GM15510 (cell line): ENCODE results near the gene RRM2.
A peak's percentile ranks its signal among the peaks of the same experiment; 100 is the strongest.

Experiments used
- POLR2A ChIP-seq: IDR thresholded peaks from 3 replicates; pipeline ENCODE4 v1.6.1; 2011; ENCODE audit warnings: borderline replicate concordance; ENCODE audit not compliant: insufficient read length; ENCODE audit errors: extremely low read depth

RRM2 gene

DNA sequence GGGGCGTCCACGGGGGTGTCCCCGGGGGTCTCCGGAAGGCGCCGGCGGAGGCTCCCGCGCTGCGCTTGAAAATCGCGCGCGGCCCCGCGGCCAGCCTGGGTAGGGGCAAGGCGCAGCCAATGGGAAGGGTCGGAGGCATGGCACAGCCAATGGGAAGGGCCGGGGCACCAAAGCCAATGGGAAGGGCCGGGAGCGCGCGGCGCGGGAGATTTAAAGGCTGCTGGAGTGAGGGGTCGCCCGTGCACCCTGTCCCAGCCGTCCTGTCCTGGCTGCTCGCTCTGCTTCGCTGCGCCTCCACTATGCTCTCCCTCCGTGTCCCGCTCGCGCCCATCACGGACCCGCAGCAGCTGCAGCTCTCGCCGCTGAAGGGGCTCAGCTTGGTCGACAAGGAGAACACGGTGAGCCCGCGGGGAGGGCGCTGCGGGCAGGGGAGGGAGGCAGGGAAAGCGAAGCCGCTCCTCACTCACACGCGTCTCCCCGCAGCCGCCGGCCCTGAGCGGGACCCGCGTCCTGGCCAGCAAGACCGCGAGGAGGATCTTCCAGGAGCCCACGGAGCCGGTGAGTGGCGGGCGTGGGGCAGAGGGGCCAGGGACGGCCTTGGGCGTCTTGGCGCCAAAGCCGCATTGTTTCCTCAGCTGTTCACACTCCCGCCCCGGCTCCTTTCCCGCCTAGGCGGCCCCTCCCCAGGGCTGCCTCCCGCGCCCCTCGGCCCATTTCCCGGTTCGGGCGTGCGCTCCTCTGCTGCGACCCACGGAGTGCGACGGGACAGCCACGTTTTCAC lies at the start of gene RRM2:
RRM2 (plus strand) TSS at position 240 of the 781 bp plus-strand sequence; CDS start at position 300, 60 bp downstream.
- peak; percentile 98 for TF ChIP-seq POLR2A

DNA sequence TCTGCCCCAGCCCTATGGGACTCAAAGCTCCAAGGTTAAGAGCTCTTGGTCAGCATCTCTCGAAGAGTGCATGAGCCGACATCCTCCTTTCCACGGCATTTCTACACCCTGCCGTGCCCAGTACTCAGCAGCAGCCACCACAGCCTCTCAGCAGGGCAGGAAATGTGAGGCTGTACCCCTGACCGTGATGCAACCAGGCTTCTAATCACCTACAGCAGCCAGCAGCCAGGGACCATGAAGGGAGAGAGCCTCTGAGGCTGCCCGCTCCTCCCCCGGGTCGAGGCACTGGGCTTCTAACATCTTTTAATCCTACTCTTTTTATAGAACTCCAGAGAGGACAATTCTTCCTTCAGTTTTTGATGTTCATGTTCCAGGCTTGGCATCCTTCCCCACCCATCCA lies 48.8 kb upstream of the RRM2 start:
- no peak for TF ChIP-seq POLR2A

DNA sequence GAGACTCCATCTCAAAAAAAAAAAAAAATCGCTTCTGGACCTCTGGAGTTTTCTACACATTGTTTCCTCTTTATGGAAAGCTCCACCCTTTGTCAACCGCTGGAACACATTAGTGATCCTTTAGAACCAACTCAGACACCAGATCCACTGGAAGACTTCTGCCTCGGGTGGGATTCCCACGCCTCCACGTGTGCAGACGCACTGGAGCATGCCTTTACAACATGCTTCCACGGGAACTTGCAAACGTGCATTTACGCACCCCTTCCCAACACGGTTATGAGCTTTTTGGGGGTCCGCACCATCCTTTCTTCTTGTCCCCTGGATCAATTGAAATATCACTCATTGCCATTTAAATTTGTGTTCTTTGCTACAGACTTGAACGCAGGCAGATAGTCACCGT lies 47.4 kb upstream of the RRM2 start:
- TF ChIP-seq POLR2A = no peak

DNA sequence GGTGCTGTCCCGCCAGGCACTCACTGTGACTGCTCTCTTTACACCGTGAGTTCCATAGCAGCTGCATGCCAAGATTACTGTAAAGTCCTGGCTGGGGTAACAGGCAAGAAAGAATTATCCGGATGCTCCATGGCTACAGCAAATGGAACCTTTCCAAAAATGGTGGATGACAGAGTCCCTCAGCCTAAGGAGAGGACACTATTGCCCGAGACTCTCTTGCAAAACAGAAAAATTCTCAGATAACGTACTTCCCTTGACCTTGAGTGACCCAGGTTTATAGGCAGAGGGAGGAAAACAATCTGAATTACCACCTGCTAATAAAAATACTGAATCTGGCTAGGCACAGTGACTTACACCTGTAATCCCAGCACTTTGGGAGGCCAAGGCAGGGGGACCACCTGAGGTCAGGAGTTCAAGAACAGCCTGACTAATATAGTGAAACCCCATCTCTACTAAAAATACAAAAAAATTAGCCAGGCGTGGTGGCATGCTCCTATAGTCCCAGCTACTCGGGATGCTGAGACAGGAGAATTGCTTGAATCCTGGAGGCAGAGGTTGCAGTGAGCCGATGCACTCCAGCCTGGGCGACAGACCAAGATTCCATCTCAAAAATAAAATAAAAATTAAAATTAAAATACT lies 46.8 kb upstream of the RRM2 start:
- TF ChIP-seq POLR2A = no peak

DNA sequence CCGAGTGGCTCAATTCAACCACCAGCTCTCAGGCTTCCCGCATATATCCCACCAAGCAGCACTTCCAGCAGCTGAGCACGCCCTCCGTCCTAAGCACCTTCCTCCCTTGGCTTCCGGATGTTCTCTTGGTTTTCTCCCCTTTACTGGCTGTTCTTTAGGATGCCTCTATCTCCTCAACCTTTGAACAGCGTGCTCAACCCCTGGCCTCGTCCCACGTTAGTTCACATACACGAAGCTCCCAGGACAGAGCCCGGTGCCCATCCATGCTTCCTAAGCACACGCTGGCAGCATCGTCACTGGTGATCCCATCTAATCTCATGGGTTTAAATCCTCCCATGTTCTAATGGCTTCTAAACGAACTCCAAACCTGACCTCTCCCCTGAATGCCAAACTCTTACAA lies 46.0 kb upstream of the RRM2 start:
- TF ChIP-seq POLR2A = no peak

DNA sequence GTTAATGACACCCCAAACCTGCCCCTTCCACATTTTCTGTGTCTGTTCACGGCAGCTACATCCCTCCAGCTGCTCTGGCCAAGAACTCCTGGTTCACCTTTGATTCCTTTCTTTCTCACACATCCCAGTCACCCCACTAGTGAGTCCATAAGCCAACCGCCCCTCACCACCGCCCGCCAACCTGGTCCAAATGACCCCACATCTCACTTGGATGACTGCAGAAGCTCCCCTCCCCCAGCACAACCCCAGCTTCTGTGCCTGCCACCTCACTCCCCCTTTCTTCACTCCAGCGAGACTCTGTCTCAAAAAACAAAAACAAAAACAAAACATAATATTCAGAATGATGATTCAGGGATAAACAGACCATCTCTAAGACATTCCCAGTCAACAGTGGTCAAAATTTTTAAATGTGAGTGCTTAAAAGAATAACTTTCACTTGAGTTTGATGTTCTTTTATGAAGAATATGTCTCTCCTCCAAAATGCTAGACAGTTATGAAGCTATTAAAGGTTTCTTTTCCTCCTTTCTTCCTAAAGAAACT lies 45.5 kb upstream of the RRM2 start:
- TF ChIP-seq POLR2A = no peak

DNA sequence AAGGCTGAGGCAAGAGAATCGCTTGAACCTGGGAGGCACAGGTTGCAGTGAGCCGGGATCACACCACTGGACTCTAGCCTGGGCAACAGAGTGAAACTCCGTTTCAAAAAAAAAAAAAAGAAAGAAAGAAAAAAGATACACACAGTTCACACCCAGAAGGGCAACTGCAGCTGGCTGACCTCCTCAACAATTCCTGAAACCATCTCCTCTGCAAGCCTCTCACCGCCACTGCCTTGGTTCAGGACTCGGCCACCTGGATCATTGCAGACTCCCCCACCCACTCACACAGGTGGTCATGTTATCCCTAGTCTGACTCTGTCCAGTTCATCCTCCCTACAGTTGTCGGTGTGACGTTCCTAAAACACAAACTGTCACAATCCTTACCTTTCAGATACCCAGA lies 44.5 kb upstream of the RRM2 start:
- no peak for TF ChIP-seq POLR2A

DNA sequence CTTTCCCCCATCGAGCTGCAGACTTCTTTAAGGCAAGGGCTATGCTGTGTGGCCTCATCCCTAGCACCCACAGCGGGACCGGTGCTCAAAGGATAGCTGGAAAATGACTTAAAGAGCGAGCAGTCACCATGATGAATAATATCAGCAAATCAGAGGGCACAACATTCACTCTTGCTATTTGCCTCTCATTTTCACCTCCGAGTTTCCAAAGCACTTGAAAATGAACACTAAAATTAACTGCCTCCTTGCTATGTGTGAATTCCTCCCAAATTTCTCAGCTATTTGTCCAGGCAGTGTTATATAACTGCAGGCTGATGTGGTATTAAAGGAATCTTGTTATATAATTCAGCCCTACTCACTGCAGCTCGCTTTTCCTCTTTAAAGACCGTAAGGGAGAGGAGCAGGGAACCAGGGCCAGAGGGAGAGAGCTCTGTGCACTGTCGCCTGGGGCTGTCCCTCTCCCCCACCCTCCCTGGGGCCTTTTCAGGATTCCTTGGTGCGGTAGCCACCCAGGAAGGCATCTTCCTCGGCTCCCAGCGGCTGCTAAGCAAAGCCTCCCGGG lies 43.8 kb upstream of the RRM2 start:
- TF ChIP-seq POLR2A = no peak

DNA sequence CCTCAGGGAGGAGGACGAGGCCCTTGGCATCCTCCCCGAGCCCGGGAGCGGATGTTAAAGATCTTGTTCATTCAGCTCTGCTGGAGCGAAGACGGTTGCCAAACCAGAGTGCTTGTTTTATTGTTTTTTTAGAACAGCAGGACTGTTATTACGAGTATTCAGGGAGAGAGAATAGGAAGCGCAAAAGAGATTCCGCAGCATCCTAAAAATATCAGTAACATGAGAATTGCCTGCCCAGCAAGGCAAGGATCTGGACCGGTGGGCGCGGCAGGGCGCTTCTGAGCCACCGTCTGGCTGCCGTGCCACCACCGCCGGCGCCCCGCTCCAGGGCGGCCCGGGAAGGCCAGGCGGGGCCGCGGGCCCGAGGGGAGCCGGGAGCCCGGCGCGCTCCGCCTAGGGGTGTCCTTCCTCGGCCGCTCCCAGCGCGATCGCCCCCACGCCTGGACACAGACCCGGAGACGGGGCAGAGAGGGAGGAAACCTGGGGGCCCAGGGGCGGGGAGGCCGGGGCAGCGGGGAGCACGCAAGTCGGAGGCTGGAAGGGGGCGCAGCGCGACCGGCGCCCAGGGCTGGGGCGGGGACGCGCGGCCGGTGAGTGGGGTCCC lies 43.2 kb upstream of the RRM2 start:
- no peak for TF ChIP-seq POLR2A

GRCh38 chr2:10079870-10080535 lies 42.5 kb upstream of the RRM2 start, which contains the start of gene CYS1:
Gene CYS1, minus strand, starts transcription at chr2:10080411. Its CDS starts 188 bp downstream, at chr2:10080223.
- TF ChIP-seq POLR2A = peak; percentile 32

GRCh38 chr2:10080536-10081304 lies 41.8 kb upstream of the RRM2 start:
- TF ChIP-seq POLR2A = peak; percentile 20

DNA sequence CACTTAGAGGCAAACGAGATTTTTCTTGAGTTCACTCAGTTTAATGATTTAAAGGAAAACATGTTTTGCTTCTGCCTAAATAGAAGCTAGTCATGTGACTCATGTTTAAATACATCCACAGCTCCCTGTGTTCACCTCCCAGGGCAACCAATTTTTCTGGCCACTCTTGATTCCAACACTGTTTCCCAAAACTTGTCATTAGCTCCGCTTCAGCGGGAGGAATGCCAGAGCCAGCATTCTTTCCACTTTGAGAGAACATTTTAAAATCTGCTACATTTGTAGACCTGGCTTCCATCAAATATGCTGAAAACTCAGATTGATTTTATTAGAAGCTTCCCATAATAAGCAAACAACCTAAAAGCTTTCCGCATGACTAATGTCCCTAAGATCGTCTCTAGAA lies 39.5 kb upstream of the RRM2 start:
- TF ChIP-seq POLR2A = no peak

GRCh38 chr2:10083692-10084211 lies 38.8 kb upstream of the RRM2 start:
- TF ChIP-seq POLR2A = no peak
